ENCODE data around the gene KLHL29.
"Not testable (repeated sequence)": the region's sequence is repeated elsewhere in the genome, so short reads cannot be mapped to it uniquely, and the experiment has no call there.

KLHL29 gene

DNA sequence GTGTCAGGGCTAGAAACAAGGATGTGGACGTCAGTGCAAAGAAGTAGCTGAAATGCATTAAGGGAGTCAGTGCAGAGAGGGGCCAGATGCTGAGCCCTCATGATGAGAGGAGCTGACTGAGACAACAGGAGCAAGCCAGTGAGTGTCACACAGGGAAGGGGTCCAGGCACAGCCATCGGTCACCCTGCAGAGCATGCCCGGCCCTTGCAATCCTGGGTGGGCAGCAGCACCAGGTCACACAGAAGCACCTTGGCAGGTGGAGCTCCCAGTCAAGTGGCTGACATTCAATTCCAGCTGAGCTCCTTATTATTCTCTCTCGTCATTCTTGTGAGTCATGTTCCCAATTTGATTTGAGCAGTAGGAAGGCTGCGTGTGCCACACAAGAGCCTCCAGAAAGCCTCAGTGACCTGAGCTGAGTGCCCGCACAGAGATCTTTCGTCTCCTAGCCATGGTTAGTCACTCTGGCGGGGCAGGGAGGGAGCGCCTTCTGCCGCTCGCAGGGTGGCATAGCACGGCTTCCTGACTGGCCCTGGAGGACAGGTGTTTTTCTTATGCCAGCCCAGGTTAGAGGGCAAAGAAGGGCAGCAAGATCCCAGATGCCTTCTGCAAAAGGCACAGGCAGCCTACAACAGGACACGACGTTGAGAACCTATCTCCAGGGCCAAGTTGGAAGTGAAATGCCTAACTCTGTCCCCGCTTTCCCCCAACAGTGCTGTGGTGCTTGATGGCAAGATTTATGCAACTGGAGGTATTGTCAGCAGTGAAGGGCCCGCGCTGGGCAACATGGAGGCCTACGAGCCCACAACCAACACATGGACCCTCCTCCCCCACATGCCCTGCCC is 321.0 kb downstream of the KLHL29 start:
- in situ Hi-C loops (cut with HindIII; ENCODE audit: low pct_ligation_motif_present, low pct_unique_long_range_greater_than_20kb, low sequenced_read_pairs): no loop called here
- no peak for DNase-seq

DNA sequence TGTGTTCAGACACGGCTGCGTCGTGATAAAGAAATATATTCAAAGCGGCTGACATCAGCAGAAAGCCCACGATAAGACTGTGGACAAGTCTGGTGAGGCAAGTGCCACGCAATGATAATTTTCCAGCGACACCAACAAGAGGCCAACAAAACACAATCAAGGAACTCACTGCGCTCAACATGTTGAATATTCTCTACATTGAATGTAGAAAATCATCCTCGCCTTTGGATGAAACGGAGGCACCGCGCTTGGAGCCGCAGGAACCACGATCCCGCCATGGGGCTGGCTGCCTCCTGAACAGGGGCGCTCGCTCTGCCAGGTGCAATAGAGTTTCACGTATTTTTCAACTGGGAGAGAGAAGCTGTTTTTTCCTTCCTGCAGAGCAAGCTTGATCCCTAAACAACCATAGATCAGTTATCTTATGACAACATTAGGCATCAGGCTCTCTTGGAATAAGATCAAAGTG is 321.7 kb downstream of the KLHL29 start:
- in situ Hi-C loops (cut with HindIII; ENCODE audit: low pct_ligation_motif_present, low pct_unique_long_range_greater_than_20kb, low sequenced_read_pairs): no loop called here
- no peak for DNase-seq

DNA sequence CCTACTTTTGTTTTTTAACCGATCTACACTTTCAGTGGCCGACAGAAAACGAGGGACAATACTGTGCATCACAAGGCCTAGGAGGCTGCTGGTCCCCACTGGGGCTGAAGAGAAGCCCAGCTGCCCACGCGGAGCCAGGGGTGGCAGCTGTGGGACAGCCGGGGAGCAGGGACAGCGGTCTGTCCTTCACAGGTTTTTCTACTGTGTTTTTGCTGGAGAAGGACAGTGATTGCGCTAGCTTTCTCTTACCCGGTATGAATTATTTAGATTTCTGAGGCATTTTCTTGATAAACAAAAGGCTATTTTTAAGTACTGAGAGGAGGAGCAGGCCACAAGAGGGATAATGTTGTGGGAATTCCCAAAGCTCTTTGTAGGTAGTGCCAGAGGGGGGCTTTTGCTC is 322.1 kb downstream of the KLHL29 start:
- in situ Hi-C loops (cut with HindIII; ENCODE audit: low pct_ligation_motif_present, low pct_unique_long_range_greater_than_20kb, low sequenced_read_pairs): no loop called here
- no peak for DNase-seq

DNA sequence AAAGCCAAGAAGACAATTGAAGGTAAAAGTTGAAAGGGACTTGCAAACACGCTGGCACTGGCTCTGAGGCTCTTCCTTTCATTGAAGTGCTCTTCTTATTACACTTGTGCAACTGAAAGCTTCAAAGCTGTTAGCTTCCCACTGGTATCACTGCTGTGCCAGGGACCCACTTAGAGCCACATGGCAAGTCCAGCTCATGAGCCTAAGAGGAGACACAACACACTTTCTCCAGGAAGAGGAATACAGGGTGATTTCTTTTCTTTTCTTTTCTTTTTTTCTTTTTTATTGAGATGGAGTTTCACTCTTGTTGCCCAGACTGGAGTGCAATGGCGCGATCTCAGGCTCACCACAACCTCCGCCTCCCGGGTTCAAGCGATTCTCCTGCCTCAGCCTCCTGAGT is 323.8 kb downstream of the KLHL29 start:
- in situ Hi-C loops (cut with HindIII; ENCODE audit: low pct_ligation_motif_present, low pct_unique_long_range_greater_than_20kb, low sequenced_read_pairs): no loop called here
- DNase-seq: no peak

DNA sequence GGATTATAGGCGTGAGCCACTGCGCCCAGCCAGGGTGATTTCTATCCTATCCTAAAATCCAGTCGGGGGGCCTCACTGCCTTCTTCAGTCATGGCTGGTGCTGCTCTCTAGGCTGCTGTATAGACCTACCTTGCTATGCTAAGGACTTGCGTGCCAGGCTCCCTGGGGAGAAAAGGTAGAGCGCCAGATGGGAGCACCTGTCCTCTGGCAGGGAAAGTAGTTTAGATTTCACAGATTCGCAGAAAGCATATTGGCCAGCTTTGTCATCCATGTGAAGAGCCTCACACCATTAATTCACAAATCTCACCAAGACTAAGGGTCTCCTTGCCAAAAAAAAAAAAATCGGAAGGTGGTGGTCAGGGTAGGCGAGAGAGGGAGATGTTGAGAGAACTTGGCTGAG is 324.3 kb downstream of the KLHL29 start:
- DNase-seq: no peak
- in situ Hi-C loops (cut with HindIII; ENCODE audit: low pct_ligation_motif_present, low pct_unique_long_range_greater_than_20kb, low sequenced_read_pairs): no loop called here

DNA sequence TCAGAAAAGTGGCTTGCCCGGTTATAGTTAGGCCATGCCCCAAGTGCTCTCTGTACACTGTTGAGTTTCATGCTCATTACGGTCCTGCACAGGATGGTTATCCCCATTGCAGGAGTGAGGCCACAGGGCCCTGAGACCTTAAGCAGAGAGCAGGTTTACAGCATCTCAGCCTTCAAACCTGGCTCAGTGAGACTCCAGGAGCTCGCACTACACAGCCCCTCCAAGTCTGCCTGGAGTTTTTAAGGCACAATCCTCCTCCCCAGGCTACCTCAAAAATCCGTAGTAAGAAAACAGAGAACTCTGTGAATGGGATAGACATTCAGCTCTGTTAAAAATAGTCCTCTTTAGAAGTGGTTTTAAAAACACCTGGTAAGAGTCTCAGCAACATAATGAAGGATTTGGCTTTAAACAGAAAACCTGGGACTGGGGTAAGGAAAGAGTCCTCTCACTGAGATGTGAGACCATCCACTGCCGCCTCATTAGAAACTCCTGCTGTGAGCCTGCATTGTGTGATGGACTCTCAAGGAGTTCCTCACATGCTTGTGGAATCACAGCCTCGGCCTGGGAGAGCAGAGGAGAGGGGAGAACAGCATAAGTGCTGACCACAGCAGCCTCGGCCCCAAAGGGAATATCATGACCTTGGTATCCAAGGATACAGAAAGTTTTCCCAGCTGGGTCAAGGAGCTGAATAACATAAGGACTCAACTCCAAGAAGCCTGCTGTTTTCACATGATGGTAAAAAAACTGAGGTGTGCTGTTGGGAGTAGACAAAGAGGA is 327.2 kb downstream of the KLHL29 start:
- DNase-seq: no peak
- in situ Hi-C loops (cut with HindIII; ENCODE audit: low pct_ligation_motif_present, low pct_unique_long_range_greater_than_20kb, low sequenced_read_pairs): no loop called here

DNA sequence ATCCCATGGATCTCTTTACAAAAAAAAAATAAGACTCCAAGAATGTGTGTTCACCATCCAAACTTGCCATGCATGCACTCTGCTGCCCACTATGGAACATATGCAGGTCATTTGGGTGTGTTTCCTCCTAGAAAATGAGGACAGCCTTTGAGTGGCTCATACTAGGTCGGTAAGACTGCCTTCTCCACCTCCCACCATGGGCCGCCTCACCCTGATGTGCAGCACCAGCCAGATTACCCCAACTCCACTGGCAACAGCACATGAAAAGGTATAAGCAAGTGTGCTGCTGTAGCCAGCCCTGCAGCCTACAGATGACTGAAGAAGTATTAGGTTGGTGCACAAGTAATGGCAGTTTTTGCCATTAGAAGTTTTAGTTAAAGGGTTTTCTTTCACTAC is 327.8 kb downstream of the KLHL29 start:
- DNase-seq: no peak
- in situ Hi-C loops (cut with HindIII; ENCODE audit: low pct_ligation_motif_present, low pct_unique_long_range_greater_than_20kb, low sequenced_read_pairs): no loop called here

DNA sequence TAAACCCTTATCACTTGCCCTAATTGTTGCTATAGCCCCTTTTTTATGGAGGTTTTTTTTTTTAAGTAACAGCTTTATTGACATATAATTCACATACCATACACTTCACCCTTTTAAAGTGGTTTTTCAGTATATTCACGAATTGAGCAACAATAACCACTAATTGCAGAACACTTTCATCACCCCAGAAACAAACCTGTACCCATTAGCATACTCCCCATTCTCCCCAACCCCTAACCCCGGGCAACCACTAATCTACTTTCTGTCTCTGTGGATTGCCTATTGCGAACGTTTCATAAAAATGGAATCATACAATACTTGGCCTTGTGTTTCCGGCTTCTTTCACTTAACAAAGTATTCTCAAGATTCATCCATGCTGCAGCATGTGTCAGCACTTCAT is 328.4 kb downstream of the KLHL29 start:
- in situ Hi-C loops (cut with HindIII; ENCODE audit: low pct_ligation_motif_present, low pct_unique_long_range_greater_than_20kb, low sequenced_read_pairs): no loop called here
- no peak for DNase-seq

DNA sequence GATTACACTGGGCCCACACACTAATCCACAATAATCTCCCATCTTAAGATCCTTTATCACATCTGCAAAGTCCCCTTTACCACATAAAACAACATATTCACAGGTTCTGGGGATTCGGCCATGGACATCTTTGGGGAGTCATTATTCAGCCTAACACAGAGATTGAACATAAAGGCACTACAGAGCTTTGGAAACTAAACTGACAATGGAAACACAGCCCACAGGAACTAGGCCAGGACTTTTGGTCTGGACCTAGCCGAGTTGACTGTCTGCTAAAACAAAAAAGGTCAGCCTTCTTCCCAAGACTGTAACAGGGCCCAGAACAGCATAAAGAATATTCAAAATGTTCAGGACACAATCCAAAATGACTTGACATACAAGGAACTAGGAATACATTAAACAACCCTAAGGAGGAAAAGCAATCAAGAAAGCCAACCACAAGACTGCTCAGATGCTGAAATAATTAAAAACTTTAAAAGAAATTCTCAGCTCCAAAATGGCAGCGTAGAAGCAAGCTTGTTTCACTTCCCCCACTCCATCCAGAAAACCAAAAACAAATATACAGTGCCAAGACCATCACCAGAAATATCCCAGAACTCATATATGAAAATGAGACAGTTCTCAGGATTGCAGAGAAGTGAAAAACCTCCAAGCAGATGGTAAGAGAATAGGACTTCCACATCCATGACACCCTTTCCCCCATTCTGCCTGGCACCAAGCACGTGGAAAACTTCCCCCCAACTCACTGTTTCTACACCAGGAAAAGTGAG is 334.1 kb downstream of the KLHL29 start:
- in situ Hi-C loops (cut with HindIII; ENCODE audit: low pct_ligation_motif_present, low pct_unique_long_range_greater_than_20kb, low sequenced_read_pairs): no loop called here
- DNase-seq: no peak

DNA sequence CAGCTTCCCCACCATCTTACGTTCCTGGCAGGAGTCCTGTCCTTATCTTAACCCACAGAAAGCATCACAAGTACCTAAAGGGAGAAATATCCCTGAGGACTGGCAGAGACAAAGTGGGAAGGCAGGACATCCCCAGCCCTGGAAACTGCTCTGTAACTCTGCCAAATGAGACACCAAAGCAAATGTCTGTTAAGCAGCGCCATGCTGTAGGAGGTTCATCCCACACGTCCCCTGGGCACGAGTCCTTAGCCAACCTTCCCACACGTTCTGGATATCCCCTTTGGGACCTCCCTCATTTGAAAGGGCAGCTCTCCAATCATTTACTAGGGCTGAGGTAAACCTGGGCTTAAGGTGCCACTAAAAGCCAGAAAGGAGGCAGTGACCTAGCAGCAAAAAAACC is 334.7 kb downstream of the KLHL29 start:
- no peak for DNase-seq
- in situ Hi-C loops (cut with HindIII; ENCODE audit: low pct_ligation_motif_present, low pct_unique_long_range_greater_than_20kb, low sequenced_read_pairs): no loop called here

DNA sequence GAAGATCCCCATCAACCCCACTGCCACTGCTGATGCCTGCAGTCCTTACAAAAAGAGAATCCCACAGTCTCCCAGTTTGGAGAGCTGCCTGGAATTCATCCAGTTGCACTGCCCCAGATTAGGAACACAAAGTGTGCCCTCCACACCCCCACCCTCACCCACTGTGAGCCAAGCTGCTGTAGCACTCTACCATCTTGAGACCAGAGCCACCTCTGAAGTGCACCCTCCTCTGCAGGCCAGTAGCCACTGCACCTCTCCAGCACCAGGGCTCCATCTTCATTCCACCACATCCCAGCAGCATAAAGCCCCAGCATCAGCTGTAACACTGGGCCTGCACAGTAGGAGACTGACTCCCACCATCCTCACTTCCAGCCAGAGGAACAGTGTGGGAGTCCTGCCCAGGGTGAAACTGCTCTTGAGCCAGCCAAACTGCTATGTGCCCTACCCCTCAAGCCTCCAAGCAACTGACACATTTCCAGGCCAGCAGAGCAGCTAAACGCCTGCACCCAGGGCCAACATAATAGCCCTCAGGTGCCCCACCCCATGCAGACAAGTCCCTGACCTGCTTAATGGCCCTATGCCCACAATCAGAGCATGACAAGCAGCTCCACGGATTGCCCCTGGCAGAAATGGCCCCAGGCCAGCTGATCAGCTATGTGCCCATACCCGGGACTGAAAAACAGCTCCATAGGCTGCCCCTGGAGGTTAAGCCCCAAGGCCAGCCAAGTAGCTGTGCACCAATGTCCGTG is 335.9 kb downstream of the KLHL29 start:
- DNase-seq: no peak
- in situ Hi-C loops (cut with HindIII; ENCODE audit: low pct_ligation_motif_present, low pct_unique_long_range_greater_than_20kb, low sequenced_read_pairs): no loop called here

DNA sequence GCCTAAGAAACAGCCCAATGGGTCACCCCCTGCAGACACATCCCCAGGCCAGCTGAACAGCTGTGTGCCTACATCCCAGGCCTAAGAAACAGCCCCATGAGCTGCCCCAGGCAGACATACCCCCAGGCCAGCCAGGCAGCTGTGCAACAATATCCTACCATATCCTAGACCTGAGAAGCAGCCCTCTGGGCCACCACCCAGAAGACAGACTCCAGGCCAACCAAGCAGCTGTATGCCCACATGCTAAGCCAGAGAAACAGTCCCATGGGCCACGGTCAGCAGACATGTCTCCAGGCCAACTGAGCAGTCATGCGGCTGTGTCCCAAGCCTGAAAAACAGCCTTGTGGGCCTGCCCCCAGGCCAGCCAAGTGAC is 336.5 kb downstream of the KLHL29 start:
- no peak for DNase-seq
- in situ Hi-C loops (cut with HindIII; ENCODE audit: low pct_ligation_motif_present, low pct_unique_long_range_greater_than_20kb, low sequenced_read_pairs): no loop called here

DNA sequence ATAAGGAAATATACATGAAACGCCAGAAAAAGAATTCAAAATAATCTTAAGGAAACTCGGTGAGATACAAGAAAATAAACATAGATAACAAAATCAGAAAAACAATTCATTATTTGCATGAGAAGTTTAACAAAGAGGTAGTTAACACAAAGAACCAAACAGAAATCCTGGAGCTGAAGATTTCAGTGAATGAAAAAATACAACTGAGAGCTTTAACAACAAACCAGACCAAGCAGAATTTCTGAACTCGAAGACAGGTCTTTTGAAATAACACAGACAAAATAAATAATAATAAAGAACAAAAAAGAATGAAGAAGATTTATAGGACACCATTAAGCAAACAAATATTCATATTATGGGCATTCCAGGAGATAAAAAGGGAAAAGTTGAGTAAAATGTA is 337.3 kb downstream of the KLHL29 start:
- no peak for DNase-seq
- in situ Hi-C loops (cut with HindIII; ENCODE audit: low pct_ligation_motif_present, low pct_unique_long_range_greater_than_20kb, low sequenced_read_pairs): no loop called here

DNA sequence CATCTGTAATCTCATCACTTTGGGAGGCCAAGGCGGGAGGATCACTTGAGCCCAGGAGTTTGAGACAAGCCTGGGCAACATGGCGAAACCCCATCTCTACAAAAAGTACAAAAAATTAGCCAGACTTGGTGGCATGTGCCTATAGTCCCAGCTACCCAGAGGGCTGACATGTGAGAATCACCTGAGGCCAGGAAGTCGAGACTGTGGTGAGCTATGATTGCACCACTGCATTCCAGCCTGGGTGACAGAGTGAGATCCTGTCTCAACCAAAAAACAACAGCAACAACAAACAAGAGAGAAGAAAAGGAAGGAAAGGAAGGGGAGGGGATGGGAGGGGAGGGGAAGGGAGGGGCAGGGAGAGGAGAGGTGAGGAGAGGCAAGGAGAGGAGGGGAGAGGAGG is 338.1 kb downstream of the KLHL29 start:
- in situ Hi-C loops (cut with HindIII; ENCODE audit: low pct_ligation_motif_present, low pct_unique_long_range_greater_than_20kb, low sequenced_read_pairs); DNase-seq: not testable (repeated sequence)

DNA sequence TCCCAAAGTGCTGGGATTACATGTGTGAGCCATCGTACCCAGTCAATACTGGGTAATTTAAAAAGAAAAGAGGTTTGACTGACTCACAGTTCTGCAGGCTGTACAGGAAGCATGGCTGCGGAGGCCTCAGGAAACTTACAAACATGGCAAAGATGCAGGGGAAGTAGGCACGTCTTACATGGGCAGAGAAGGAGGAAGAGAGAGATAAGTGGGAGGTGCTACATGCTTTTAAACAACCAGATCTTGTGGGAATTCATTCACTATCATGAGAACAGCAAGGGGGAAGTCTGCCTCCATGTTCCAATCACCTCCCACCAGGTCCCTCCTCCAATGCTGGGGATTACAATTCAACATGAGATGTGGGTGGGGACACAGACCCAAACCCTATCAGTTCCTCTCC is 349.4 kb downstream of the KLHL29 start:
- in situ Hi-C loops (cut with HindIII; ENCODE audit: low pct_ligation_motif_present, low pct_unique_long_range_greater_than_20kb, low sequenced_read_pairs): no loop called here
- no peak for DNase-seq

DNA sequence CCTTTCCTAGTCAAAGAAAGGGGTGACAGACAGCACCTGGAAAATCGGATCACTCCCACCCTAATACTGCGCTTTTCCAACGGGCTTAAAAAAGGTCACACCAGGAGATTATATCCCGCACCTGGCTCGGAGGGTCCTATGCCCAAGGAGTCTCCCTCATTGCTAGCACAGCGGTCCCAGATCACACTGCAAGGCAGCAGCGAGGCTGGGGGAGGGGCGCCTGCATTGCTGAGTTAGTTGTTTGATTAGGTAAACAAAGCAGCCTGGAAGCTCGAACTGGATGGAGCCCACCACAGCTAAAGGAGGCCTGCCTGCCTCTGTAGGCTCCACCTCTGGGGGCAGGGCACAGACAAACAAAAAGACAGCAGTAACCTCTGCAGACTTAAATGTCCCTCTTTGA is 351.8 kb downstream of the KLHL29 start:
- DNase-seq; in situ Hi-C loops (cut with HindIII; ENCODE audit: low pct_ligation_motif_present, low pct_unique_long_range_greater_than_20kb, low sequenced_read_pairs): not testable (repeated sequence)

DNA sequence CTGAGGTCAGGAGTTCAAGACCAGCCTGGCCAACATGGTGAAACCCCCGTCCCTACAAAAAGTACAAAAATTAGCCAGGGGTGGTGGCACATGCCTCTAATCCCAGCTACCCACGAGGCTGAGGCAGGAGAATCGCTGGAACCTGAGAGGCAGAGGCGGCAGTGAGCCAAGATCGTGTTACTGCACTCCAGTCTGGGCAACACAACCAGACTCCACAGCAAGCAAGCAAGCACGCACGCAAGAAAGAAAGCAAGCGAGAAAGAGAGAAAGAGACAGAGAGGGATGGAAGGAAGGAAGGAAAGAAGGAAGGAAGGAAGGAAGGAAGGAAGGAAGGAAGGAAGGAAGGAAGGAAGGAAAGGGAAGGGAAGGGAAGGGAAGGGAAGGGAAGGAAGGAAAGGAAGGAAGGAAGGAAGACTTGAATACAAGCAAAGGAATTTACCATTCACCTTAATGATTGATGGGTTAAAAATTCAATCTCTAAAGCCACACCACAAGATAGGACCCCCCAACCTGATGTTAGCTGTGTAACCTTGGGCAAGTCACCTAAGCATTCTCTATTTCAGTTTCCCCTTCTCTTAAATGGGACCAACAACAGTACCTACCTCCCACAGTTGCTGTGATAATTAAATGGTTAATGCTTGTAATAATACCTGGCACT is 360.2 kb downstream of the KLHL29 start:
- no peak for DNase-seq
- in situ Hi-C loops (cut with HindIII; ENCODE audit: low pct_ligation_motif_present, low pct_unique_long_range_greater_than_20kb, low sequenced_read_pairs): no loop called here

DNA sequence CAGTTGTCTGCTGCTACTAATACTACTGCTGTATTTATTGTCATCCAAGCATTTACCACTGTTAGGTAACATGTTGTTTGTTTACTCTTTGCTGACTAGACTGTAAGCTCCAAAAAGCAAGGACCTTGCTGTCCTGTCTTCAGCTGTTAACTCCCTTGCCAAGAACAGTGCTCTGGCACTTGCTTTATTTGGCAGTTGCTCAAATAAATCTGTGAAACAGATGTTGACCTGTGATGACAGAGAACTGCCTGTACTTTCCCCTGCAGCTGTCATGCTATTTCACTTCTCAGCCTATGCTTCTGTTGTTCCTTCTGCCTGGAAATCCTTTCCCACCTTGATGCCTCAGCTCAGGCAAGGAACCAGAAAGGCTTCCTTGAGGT is 360.7 kb downstream of the KLHL29 start:
- no peak for DNase-seq
- in situ Hi-C loops (cut with HindIII; ENCODE audit: low pct_ligation_motif_present, low pct_unique_long_range_greater_than_20kb, low sequenced_read_pairs): no loop called here
